ENCODE data around the gene LCE3B.

Gene LCE3B

GRCh38 chr1:152658649-152659048 lies 45.0 kb downstream of the LCE3B start:
- no peak for DNase-seq (ENCODE audit: low read depth in 2 of 2)

- DNase-seq (ENCODE audit: low read depth in 2 of 2) = no peak
These were observed 49.5 kb downstream of the LCE3B start, which contains the start of gene LCE2D for GRCh38 chr1:152663098-152663497. LCE2D (plus strand) TSS chr1:152663380; CDS start chr1:152664106, 726 bp downstream.

Data from stimulated activated CD4-positive, alpha-beta T cell treated with anti-CD3 and anti-CD28 coated beads, Interleukin-1b, Interleukin-23, amount 100 ng/mL, for 1 hour (primary cell).